Activated T-cell treated with anti-CD3 and anti-CD28 coated beads for 24 hours (primary cell): ENCODE measurements around the gene TNNT2.

ENCODE experiments used
- DNase-seq: peaks from one replicate; pipeline ENCODE4 v3.0.0-alpha.2; 2020; ENCODE audit warnings: low read depth

TNNT2 gene

GRCh38 chr1:201377611-201378092, at the start of gene TNNT2:
TSS of gene TNNT2 (minus strand) at chr1:201377680. CDS start at chr1:201373254, 4,426 bp downstream.
- DNase-seq, result no peak

GRCh38 chr1:201426479-201427310, 49.2 kb upstream of the TNNT2 start:
- no peak for DNase-seq

- DNase-seq, result no peak
Observed at GRCh38 chr1:201424146-201424545, 46.7 kb upstream of the TNNT2 start.

GRCh38 chr1:201423655-201424054, 46.2 kb upstream of the TNNT2 start:
- no peak for DNase-seq

- no peak for DNase-seq
Observed at GRCh38 chr1:201422436-201423030, 45.1 kb upstream of the TNNT2 start.

GRCh38 chr1:201422026-201422425, 44.5 kb upstream of the TNNT2 start:
- DNase-seq, result no peak

- DNase-seq, result no peak
Observed at GRCh38 chr1:201421041-201421440, 43.6 kb upstream of the TNNT2 start.

GRCh38 chr1:201420608-201421002, 43.1 kb upstream of the TNNT2 start:
- DNase-seq, result no peak

- DNase-seq, result no peak
Observed at GRCh38 chr1:201419746-201420607, 42.5 kb upstream of the TNNT2 start.

- DNase-seq, result no peak
Observed at GRCh38 chr1:201419256-201419655, 41.8 kb upstream of the TNNT2 start.

GRCh38 chr1:201418461-201418860, 41.0 kb upstream of the TNNT2 start:
- DNase-seq, result no peak

GRCh38 chr1:201414051-201414738, 36.7 kb upstream of the TNNT2 start:
- no peak for DNase-seq

GRCh38 chr1:201411292-201411691, 33.8 kb upstream of the TNNT2 start:
- no peak for DNase-seq

- DNase-seq, result no peak
Observed at GRCh38 chr1:201409440-201409839, 32.0 kb upstream of the TNNT2 start.

- no peak for DNase-seq
Observed at GRCh38 chr1:201408834-201409200, 31.3 kb upstream of the TNNT2 start.

- DNase-seq, result peak; percentile 58
Observed at GRCh38 chr1:201408176-201408833, 30.8 kb upstream of the TNNT2 start.

GRCh38 chr1:201406831-201407406, 29.4 kb upstream of the TNNT2 start:
- DNase-seq, result no peak

GRCh38 chr1:201405484-201405831, 28.0 kb upstream of the TNNT2 start:
- no peak for DNase-seq

GRCh38 chr1:201404722-201405483, 27.4 kb upstream of the TNNT2 start:
- DNase-seq, result no peak

GRCh38 chr1:201404055-201404454, 26.6 kb upstream of the TNNT2 start:
- no peak for DNase-seq
